SU-DHL-6 (cell line): ENCODE data around the gene ST8SIA5.
A peak's percentile ranks its signal among the peaks of the same experiment; 100 is the strongest.

Experiments used
- H2AFZ ChIP-seq: fragments of 200-600 bp; sonication (generic); 2 replicates; pipeline ENCODE4 v1.6.1; 2014; ENCODE audit warnings: low read depth, mild to moderate bottlenecking, moderate library complexity, mixed read lengths, antibody characterized with exemption, low read length; ENCODE audit not compliant: severe bottlenecking
- H3F3A ChIP-seq: fragments of 200-600 bp; shearing (Covaris generic); 2 replicates; pipeline ENCODE4 v1.6.0; 2016; ENCODE audit warnings: antibody characterized with exemption, mild to moderate bottlenecking; ENCODE audit not compliant: insufficient read depth
- H3K27ac ChIP-seq: fragments of 200-600 bp; sonication (generic); 2 replicates; pipeline ENCODE4 v1.5.1; 2016; ENCODE audit warnings: low read depth, mild to moderate bottlenecking, low read length, moderate library complexity, mixed read lengths
- H3K27me3 ChIP-seq: fragments of 200-600 bp; sonication (generic), shearing (Covaris generic); 2 replicates; pipeline ENCODE4 v1.6.0; 2014; ENCODE audit warnings: mild to moderate bottlenecking, low read length
- H3K36me3 ChIP-seq: fragments of 200-600 bp; sonication (generic); 2 replicates; pipeline ENCODE4 v1.6.1; 2014; ENCODE audit warnings: mild to moderate bottlenecking, low read length, mixed read lengths
- H3K4me2 ChIP-seq: fragments of 300-600, 200-600 bp; shearing (Covaris generic), sonication (generic); 2 replicates; pipeline ENCODE4 v1.6.0; 2014; ENCODE audit warnings: low read length, low read depth, mild to moderate bottlenecking; ENCODE audit not compliant: poor library complexity, severe bottlenecking
- H3K4me3 ChIP-seq: fragments of 200-600 bp; sonication (generic); 2 replicates; pipeline ENCODE4 v1.5.1; 2014; ENCODE audit warnings: antibody characterized with exemption, low read length, mild to moderate bottlenecking, mixed read lengths; ENCODE audit not compliant: insufficient read depth, poor library complexity, severe bottlenecking
- H3K79me2 ChIP-seq: fragments of 200-600 bp; sonication (generic); 2 replicates; pipeline ENCODE4 v1.6.1; 2014; ENCODE audit warnings: mild to moderate bottlenecking, low read length, moderate library complexity; ENCODE audit not compliant: insufficient read depth
- H3K9ac ChIP-seq: fragments of 200-600 bp; sonication (generic); 2 replicates; pipeline ENCODE4 v1.7.0; 2014; ENCODE audit warnings: mild to moderate bottlenecking, low read length
- H3K9me2 ChIP-seq: fragments of 200-600 bp; sonication (generic); replicated peaks from 2 replicates; pipeline ENCODE4 v1.6.1; 2014; ENCODE audit warnings: low read length; ENCODE audit not compliant: insufficient read depth
- H3K9me3 ChIP-seq: fragments of 200-600 bp; sonication (generic); 2 replicates; pipeline ENCODE4 v1.6.1; 2014; ENCODE audit warnings: low read length, mixed read lengths; ENCODE audit not compliant: insufficient read depth
- H4K20me1 ChIP-seq: fragments of 200-600 bp; sonication (generic); 2 replicates; pipeline ENCODE4 v1.6.1; 2014; ENCODE audit warnings: low read depth, mild to moderate bottlenecking, antibody characterized with exemption, low read length, moderate library complexity, mixed read lengths
- EZH2phosphoT487 ChIP-seq: fragments of 200-600 bp; sonication (generic), shearing (Covaris generic); conservative IDR thresholded peaks from 2 replicates; pipeline ENCODE4 v1.6.1; 2018; ENCODE audit warnings: mild to moderate bottlenecking, antibody characterized with exemption, low read length, moderate library complexity, mixed read lengths
- TF ChIP-seq, protein P1 (sequence below): fragments of 200-600 bp; sonication (generic); IDR thresholded peaks from one replicate; pipeline ENCODE4 v1.5.1; 2017; ENCODE audit warnings: antibody characterized with exemption, mild to moderate bottlenecking, low read length, moderate library complexity; ENCODE audit not compliant: insufficient read depth, poor library complexity, severe bottlenecking

ST8SIA5 gene

DNA sequence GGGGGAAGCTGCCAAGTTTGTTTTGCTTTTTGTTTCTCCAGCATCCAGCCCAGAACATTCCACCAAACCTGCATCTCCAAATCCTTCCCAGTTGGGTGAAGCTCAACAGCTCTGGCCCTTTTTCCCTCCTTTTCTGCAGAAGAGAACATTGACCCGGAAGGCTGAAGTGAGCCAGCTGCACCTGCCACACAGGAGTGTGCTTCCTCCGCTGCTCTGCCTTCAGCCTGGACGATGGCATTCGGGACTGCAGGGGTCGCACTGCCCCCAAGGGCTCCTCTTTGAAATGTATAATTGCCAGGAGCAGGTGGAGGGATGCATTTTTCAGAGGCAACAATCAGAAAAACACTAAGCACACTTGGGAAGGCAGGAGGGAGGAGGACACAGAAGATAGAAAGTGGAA lies 41.8 kb downstream of the ST8SIA5 start:
- Histone ChIP-seq H3K79me2 (no peaks in the 10 kb centered on the region), H4K20me1 (no peaks in the 10 kb centered on the region), H3K9me3 (no peaks in the 10 kb centered on the region), H3K27me3 (no peaks in the 10 kb centered on the region), H3F3A (no peaks in the 10 kb centered on the region), H2AFZ (no peak overlapping the region), H3K4me3 (no peak overlapping the region), H3K27ac (no peak overlapping the region), H3K4me2 (no peak overlapping the region), H3K9ac (no peak overlapping the region), H3K9me2 (no peaks in the 10 kb centered on the region), H3K36me3 (no peaks in the 10 kb centered on the region)
- TF ChIP-seq EZH2phosphoT487: no peak
- TF ChIP-seq, protein P1, sequence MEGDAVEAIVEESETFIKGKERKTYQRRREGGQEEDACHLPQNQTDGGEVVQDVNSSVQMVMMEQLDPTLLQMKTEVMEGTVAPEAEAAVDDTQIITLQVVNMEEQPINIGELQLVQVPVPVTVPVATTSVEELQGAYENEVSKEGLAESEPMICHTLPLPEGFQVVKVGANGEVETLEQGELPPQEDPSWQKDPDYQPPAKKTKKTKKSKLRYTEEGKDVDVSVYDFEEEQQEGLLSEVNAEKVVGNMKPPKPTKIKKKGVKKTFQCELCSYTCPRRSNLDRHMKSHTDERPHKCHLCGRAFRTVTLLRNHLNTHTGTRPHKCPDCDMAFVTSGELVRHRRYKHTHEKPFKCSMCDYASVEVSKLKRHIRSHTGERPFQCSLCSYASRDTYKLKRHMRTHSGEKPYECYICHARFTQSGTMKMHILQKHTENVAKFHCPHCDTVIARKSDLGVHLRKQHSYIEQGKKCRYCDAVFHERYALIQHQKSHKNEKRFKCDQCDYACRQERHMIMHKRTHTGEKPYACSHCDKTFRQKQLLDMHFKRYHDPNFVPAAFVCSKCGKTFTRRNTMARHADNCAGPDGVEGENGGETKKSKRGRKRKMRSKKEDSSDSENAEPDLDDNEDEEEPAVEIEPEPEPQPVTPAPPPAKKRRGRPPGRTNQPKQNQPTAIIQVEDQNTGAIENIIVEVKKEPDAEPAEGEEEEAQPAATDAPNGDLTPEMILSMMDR: no peak

DNA sequence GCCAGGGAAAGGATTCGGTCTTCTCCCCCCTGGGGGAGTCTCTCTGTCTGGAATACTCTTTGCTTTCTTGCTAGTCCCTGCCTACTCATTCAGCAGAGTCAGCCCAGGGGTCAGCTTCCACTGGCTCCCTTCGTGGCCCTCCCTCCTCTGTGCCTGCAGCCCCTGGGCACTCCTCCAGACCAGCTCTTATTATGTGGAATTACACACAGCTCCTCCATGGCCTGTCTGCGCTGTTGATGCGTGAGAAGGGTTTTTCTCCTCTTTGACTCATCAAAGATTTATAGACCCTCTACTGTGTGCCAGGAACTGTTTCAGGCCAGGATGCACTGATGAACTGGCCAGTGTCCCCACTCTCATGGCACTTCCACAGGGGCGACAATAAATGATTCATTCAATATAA lies 44.4 kb downstream of the ST8SIA5 start:
- Histone ChIP-seq H3K9me2 (no peaks in the 10 kb centered on the region), H3K9ac (no peak overlapping the region), H3K4me3 (no peak overlapping the region), H3K9me3 (no peaks in the 10 kb centered on the region), H3K27ac (no peak overlapping the region), H3K79me2 (no peaks in the 10 kb centered on the region), H3K4me2 (no peak overlapping the region), H3K36me3 (no peaks in the 10 kb centered on the region), H4K20me1 (no peaks in the 10 kb centered on the region), H3K27me3 (no peaks in the 10 kb centered on the region), H3F3A (no peaks in the 10 kb centered on the region), H2AFZ (no peak overlapping the region)
- TF ChIP-seq EZH2phosphoT487: no peak
- TF ChIP-seq, protein P1: no peak

DNA sequence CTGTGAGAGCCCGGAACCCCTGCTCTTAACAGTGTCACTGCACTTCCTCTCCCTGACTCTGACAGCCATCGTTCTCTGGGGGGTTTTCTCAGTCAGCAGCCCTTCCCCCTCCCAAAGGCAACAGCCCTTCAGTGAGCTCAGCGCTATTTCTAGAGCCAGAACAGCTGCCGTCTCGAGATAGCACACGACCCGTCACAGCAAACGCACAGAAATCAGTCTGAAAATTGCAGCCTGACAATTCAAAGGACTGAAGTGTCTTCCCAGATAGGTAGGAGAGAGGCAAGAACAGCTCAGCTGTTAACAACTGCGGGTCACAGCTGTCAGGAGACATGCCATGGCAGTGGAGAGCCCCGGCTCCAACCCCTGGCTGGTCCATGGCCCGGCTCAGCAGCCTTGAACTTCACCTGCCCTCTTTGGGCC lies 45.4 kb downstream of the ST8SIA5 start:
- no peaks in the 10 kb centered on the region for H3K9me2 ChIP-seq
- H3K79me2 ChIP-seq: no peaks in the 10 kb centered on the region
- peak overlapping the region; percentile 27 for H2AFZ ChIP-seq
- H3K27me3 ChIP-seq: no peaks in the 10 kb centered on the region
- H3F3A ChIP-seq: no peaks in the 10 kb centered on the region
- no peaks in the 10 kb centered on the region for H4K20me1 ChIP-seq
- H3K4me3 ChIP-seq: no peak overlapping the region
- H3K9me3 ChIP-seq: no peaks in the 10 kb centered on the region
- H3K27ac ChIP-seq: peak overlapping the region; percentile 54
- peak overlapping the region; percentile 44 for H3K4me2 ChIP-seq
- no peak for TF ChIP-seq EZH2phosphoT487
- TF ChIP-seq, protein P1: no peak
- peak overlapping the region; percentile 20 for H3K9ac ChIP-seq
- no peaks in the 10 kb centered on the region for H3K36me3 ChIP-seq

DNA sequence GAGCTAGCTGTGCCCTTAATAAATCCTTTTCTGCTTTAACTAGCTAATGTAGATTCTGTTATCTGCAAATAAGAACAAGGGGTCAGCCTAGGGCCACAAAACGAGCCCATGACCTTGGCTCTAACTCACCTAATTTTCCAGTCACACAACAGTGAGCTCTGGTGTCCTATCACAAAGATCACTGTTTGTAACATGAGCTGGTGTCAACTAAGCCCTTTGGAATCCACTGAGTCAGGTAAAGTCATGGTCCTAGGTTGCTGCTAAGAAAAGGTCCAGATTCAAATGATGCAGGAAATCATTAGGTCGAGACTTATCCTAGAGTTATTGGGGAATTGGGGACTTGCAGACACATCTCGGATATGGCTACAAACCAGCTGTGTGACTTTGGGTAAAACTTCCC lies 49.9 kb downstream of the ST8SIA5 start:
- Histone ChIP-seq H3K36me3 (no peaks in the 10 kb centered on the region), H3K27me3 (no peaks in the 10 kb centered on the region), H3K4me2 (no peak overlapping the region), H3K9ac (no peak overlapping the region), H3F3A (no peaks in the 10 kb centered on the region), H3K79me2 (no peaks in the 10 kb centered on the region), H3K9me2 (no peaks in the 10 kb centered on the region), H3K9me3 (no peaks in the 10 kb centered on the region), H2AFZ (no peak overlapping the region), H3K4me3 (no peak overlapping the region), H4K20me1 (no peaks in the 10 kb centered on the region), H3K27ac (no peak overlapping the region)
- no peak for TF ChIP-seq EZH2phosphoT487
- TF ChIP-seq, protein P1: no peak
